Colonic mucosa (tissue), 4 donors: ENCODE data around the gene TBC1D16. TPM values are rescaled to one million over a fixed set of nuclear protein-coding genes. Genes with fewer than 3 reads are reported as not detected.
A peak's percentile ranks its signal among the peaks of the same experiment; 100 is the strongest.

Experiments used
- DNase-seq: peaks from one replicate; pipeline ENCODE4 v3.0.0-alpha.2; 2020
- H3K27ac ChIP-seq: fragments of 200-600 bp; one replicate; pipeline ENCODE4 v1.8.0; 2021
- H3K27me3 ChIP-seq: fragments of 200-600 bp; one replicate; pipeline ENCODE4 v1.8.0; 2021
- H3K36me3 ChIP-seq: fragments of 200-600 bp; one replicate; pipeline ENCODE4 v1.8.0; 2021
- H3K4me1 ChIP-seq: fragments of 200-600 bp; one replicate; pipeline ENCODE4 v1.8.0; 2021; ENCODE audit warnings: mild to moderate bottlenecking
- H3K4me3 ChIP-seq: fragments of 200-600 bp; one replicate; pipeline ENCODE4 v1.8.0; 2021
- H3K9ac ChIP-seq, 2 donors: one replicate each; pipeline ENCODE4 v1.7.0; 2013; ENCODE audit warnings: control low read depth in 2 of 2, low read depth in 2 of 2, low read length in 2 of 2
- H3K9me3 ChIP-seq: fragments of 200-600 bp; one replicate; pipeline ENCODE4 v1.8.0; 2021
- intact Hi-C: fragments of 100-400 bp; cut with DNase I; formaldehyde crosslinking; loops from one replicate; pipeline ENCODE4 v1.14.1; 2022
- total RNA-seq, 2 donors: library from RNA; stranded (reverse); fragmentation: NEBNext Ultra II Directional in 1 of 2; extraction: Animal tissue kit (Norgen Biotek cat#: 25700) in 1 of 2; gene quantifications; one replicate each; pipeline ENCODE4 v1.2.1, GENCODE V29; 2021
- TF ChIP-seq, protein P1 (sequence below): fragments of 200-600 bp; IDR thresholded peaks from one replicate; pipeline ENCODE4 v1.8.0; 2022; ENCODE audit warnings: antibody characterized with exemption, mild to moderate bottlenecking
- donor health status: healthy.
- donor health status: DM: no; HTN: no; CAD: no.
- donor health status: DM: no; HTN: no; CAD: no.

TBC1D16 gene
- total RNA-seq, 2 donors from 2014 or later: 14.4 to 19.8 TPM

- Histone ChIP-seq H3K36me3 (no peaks in the 10 kb centered on the region), H3K9me3 (no peaks in the 10 kb centered on the region), H3K4me1 (no peaks in the 10 kb centered on the region), H3K27ac (no peak overlapping the region), H3K9ac (no peak overlapping the region), H3K27me3 (no peaks in the 10 kb centered on the region), H3K4me3 (no peak overlapping the region)
- DNase-seq: no peak
- TF ChIP-seq, protein P1, sequence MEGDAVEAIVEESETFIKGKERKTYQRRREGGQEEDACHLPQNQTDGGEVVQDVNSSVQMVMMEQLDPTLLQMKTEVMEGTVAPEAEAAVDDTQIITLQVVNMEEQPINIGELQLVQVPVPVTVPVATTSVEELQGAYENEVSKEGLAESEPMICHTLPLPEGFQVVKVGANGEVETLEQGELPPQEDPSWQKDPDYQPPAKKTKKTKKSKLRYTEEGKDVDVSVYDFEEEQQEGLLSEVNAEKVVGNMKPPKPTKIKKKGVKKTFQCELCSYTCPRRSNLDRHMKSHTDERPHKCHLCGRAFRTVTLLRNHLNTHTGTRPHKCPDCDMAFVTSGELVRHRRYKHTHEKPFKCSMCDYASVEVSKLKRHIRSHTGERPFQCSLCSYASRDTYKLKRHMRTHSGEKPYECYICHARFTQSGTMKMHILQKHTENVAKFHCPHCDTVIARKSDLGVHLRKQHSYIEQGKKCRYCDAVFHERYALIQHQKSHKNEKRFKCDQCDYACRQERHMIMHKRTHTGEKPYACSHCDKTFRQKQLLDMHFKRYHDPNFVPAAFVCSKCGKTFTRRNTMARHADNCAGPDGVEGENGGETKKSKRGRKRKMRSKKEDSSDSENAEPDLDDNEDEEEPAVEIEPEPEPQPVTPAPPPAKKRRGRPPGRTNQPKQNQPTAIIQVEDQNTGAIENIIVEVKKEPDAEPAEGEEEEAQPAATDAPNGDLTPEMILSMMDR: no peak
- intact Hi-C loops: no loop called here
Observed at GRCh38 chr17:79976451-79976850, 59.2 kb downstream of the TBC1D16 start.

GRCh38 chr17:79975498-79976134 is 60.1 kb downstream of the TBC1D16 start:
- H3K27me3 ChIP-seq: no peaks in the 10 kb centered on the region
- intact Hi-C loops: no loop called here
- H3K4me1 ChIP-seq: no peaks in the 10 kb centered on the region
- no peaks in the 10 kb centered on the region for H3K9me3 ChIP-seq
- TF ChIP-seq, protein P1: no peak
- H3K9ac ChIP-seq: peak overlapping the region in 1 of 2 donors; percentile 12
- no peak overlapping the region for H3K4me3 ChIP-seq
- H3K36me3 ChIP-seq: no peaks in the 10 kb centered on the region
- no peak for DNase-seq
- H3K27ac ChIP-seq: no peak overlapping the region

DNA sequence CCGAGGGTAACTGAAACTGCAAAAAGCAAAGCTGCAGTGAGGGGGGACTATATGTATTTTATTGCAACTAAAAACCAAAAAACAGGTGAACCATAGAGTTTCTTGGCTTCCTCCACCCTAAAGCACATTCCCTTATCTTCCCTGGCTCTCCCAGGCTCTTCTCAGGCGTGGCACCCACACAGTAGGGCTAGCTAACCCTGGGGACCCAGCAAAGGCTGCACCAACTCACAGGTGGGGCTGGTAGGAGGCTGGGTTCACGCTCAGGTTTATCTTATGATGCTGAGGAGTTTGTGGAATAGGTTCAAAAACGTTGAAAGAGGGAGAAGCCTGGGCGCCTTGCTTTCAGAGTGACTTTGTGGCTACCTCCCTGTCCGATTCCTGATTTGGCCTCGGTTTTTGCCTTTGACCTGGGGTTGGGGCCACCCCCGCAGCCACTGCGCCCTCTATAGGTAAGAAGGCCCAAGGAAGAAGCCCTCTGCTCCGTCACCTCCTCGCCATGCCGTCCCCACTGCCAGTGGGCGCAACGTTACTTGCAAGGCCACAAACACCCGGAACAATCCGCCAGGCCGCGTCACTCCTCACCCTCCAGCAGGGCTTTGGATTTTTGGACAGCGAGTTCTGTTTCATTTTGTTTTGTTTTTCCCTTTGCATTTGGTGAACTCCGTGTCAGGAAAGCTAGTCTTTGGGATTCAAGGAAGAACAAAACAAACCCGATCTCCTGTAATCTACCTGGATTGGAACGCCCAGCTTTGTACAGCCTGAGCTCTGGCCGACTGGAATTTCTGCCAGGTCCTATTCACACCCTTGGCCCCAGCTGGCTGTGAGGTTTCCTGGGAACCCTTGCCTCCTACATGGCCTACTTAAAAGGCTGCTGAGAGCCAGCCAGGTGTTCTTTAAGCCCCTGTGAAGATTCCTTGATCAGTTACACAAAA is 60.8 kb downstream of the TBC1D16 start:
- H3K27ac ChIP-seq: no peak overlapping the region
- DNase-seq: no peak
- TF ChIP-seq, protein P1: no peak

DNA sequence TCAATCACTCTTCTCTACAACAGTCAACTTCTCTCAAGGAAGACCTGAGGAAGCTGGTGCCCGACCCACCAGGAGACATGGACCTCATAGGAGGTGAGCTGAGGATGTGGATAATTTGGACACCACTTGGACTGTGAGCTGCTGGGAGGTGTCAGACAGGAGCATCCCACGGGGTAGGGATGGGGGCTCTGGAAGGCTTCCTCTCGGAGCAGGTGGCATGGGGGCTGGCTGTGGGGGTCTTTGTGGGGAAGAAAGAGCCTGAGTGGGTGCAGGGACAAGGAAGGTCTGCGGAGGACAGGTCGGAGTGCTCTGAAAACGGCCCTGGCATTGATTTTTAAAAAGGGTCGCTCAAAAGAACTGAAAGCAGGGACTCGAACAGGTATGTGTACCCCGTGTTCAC is 64.0 kb downstream of the TBC1D16 start:
- Histone ChIP-seq H3K9ac (no peak overlapping the region), H3K36me3 (no peaks in the 10 kb centered on the region), H3K4me3 (no peak overlapping the region), H3K27ac (no peak overlapping the region), H3K27me3 (no peaks in the 10 kb centered on the region), H3K9me3 (no peaks in the 10 kb centered on the region), H3K4me1 (no peaks in the 10 kb centered on the region)
- TF ChIP-seq, protein P1: no peak
- intact Hi-C loops: no loop called here
- no peak for DNase-seq

More for the DNA sequence above, 60.8 kb downstream of the TBC1D16 start:
- Histone ChIP-seq H3K36me3 (no peaks in the 10 kb centered on the region), H3K27me3 (no peaks in the 10 kb centered on the region), H3K4me3 (no peak overlapping the region), H3K9me3 (no peaks in the 10 kb centered on the region), H3K4me1 (no peaks in the 10 kb centered on the region), H3K9ac (peak overlapping the region in 1 of 2 donors; percentile 12)
- intact Hi-C loops: no loop called here

DNA sequence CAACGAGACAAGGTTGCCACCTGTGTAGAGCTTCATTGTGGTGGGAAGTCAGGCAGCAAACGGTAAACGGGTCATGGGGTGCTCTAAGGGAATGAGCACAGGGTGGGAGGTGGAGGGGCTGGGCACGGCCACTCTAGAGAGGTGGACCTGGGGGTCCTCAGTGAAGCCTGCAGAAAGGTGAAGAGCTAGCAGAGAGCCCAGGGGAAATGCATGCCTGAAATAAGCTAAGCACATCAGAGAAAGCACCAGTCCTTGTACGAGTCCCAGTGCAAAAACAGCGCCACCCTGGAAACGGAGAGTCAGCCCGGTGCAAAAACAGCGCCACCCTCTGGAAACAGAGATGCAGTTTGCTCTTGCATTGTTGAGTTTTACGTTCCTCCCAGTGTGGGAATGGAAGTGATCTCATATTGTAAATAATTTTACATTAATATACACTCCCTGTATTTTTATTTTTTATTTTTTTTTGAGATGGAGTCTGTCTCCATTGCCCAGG is 65.0 kb downstream of the TBC1D16 start:
- H3K27ac ChIP-seq: no peak overlapping the region
- H3K4me1 ChIP-seq: no peaks in the 10 kb centered on the region
- TF ChIP-seq, protein P1: peak; percentile 39
- DNase-seq: peak; percentile 74
- H3K27me3 ChIP-seq: no peaks in the 10 kb centered on the region
- H3K4me3 ChIP-seq: no peak overlapping the region
- no peak overlapping the region for H3K9ac ChIP-seq
- H3K36me3 ChIP-seq: no peaks in the 10 kb centered on the region
- no peaks in the 10 kb centered on the region for H3K9me3 ChIP-seq
- intact Hi-C loops: no loop called here
